NB4 (cell line): Measurements from ENCODE around the gene SMYD2.

ENCODE experiments used
- POLR2A ChIP-seq: IDR thresholded peaks from 2 replicates; pipeline ENCODE4 v1.6.1; 2011; ENCODE audit warnings: mild to moderate bottlenecking; ENCODE audit not compliant: insufficient read length; ENCODE audit errors: extremely low read depth
- TF ChIP-seq, protein P1 (sequence below): IDR thresholded peaks from one replicate; pipeline ENCODE4 v1.5.1; 2012; ENCODE audit warnings: low read depth, low read length

DNA sequence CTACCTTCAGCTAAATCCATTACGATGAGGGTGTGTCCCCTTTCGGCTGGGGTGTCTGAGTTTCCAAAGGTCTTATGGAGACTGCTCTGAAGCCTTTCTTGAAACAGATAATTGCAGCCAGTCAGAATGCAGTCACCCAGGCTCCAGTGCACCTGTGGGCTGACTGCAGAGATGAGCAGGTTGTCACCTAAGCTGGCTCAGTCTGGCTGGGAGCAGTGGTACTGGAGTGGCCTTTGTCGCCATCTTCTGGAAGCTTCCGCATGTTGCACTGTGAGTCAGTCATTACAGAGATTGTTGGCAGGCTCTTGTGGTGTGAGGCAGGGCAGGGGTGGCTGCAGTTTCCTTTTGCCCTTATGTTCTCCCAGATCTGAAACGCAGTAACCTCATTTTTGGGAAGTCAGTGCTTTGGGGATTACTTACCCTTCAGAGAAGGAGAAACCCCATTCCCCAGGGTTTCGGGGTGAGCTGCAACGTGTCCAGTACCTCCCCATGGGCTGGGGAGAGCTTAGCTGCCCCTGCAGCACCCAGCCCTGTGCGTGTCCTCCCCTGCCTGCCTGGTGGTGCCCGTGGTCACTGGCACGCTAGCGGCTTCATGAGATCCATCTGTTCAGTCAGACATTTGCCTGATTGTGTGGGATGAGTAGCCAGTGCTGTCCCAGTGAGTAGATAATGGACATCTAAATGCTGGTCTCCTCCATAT is 48.0 kb downstream of the SMYD2 start:
- TF ChIP-seq POLR2A, result no peak
- TF ChIP-seq, protein P1, sequence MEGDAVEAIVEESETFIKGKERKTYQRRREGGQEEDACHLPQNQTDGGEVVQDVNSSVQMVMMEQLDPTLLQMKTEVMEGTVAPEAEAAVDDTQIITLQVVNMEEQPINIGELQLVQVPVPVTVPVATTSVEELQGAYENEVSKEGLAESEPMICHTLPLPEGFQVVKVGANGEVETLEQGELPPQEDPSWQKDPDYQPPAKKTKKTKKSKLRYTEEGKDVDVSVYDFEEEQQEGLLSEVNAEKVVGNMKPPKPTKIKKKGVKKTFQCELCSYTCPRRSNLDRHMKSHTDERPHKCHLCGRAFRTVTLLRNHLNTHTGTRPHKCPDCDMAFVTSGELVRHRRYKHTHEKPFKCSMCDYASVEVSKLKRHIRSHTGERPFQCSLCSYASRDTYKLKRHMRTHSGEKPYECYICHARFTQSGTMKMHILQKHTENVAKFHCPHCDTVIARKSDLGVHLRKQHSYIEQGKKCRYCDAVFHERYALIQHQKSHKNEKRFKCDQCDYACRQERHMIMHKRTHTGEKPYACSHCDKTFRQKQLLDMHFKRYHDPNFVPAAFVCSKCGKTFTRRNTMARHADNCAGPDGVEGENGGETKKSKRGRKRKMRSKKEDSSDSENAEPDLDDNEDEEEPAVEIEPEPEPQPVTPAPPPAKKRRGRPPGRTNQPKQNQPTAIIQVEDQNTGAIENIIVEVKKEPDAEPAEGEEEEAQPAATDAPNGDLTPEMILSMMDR, result peak; percentile 88
